Psoas muscle (tissue), 8 donors: Measurements from ENCODE around the gene HERPUD2. TPM values are rescaled to one million over a fixed set of nuclear protein-coding genes. Genes with fewer than 3 reads are reported as not detected.

Source experiments
- ATAC-seq, 4 donors: fragments of 200-7000 bp; cut with Tn5 transposase; one replicate each; pipeline ENCODE4 v1.9.1; 2020; ENCODE audit warnings: moderate library complexity in 3 of 4, mild to moderate bottlenecking in 2 of 4
- DNase-seq, 2 donors: peaks; one replicate each; pipeline ENCODE4 v3.0.0-alpha.2; 2020
- H3K27ac ChIP-seq: fragments of 200-600 bp; one replicate; pipeline ENCODE4 v1.8.0; 2022
- H3K27me3 ChIP-seq, 3 donors: fragments of 200-600 bp in 1 of 3; one replicate each; pipeline versions ENCODE4 v1.6.1 to v1.8.0; 2013 to 2022; ENCODE audit warnings: low read length in 2 of 3, mild to moderate bottlenecking in 2 of 3, moderate library complexity in 1 of 3; ENCODE audit not compliant: insufficient read depth in 3 of 3
- H3K36me3 ChIP-seq, 2 donors: fragments of 200-600 bp in 1 of 2; one replicate each; pipeline versions ENCODE4 v1.6.1 to v1.8.0; 2013 to 2022; ENCODE audit warnings: low read depth in 1 of 2, mild to moderate bottlenecking in 1 of 2, moderate library complexity in 1 of 2; ENCODE audit not compliant: insufficient read depth in 1 of 2
- H3K4me1 ChIP-seq: fragments of 200-600 bp; one replicate; pipeline ENCODE4 v1.8.0; 2022
- H3K4me3 ChIP-seq: fragments of 200-600 bp; one replicate; pipeline ENCODE4 v1.8.0; 2022; ENCODE audit warnings: mild to moderate bottlenecking
- H3K9me3 ChIP-seq: fragments of 200-600 bp; one replicate; pipeline ENCODE4 v1.8.0; 2022
- CTCF ChIP-seq: fragments of 200-600 bp; IDR thresholded peaks from one replicate; pipeline ENCODE4 v1.8.0; 2022; ENCODE audit warnings: antibody characterized with exemption
- WGBS, 3 donors: extraction: QIAGEN DNeasy Blood & Tissue Kit; methylation state at CpG; one replicate each; pipeline versions ENCODE4 v1.1.6 to v1.1.7; 2013; 5-methylcytosine and 5-hydroxymethylcytosine counted together
- intact Hi-C, 2 donors: fragments of 100-400 bp; cut with DNase I; formaldehyde crosslinking; loops; one replicate each; pipeline versions ENCODE4 v1.11.0 to v1.14.2; 2022
- polyA plus RNA-seq, 3 donors: library from polyadenylated mRNA; stranded (reverse); fragments of 200-250 nt; gene quantifications; one replicate each; pipeline ENCODE4 v1.2.3, GENCODE V29; 2013
- total RNA-seq, 4 donors: library from RNA; stranded (reverse); fragmentation: NEBNext Ultra II Directional in 2 of 4; extraction: Animal tissue kit (Norgen Biotek cat#: 25700) in 2 of 4; gene quantifications; one replicate each; pipeline versions ENCODE4 v1.2.1 to v1.2.4, GENCODE V29; 2021 to 2023
- donor health status: healthy with polysubstance abuse.
- donor health status: DM: no; HTN: no; CAD: no; lungs with moderate emphysema.
- donor health status: Bipolar disorder and iron deficiency.
- donor health status: healthy.
- donor health status: DM: yes; HTN: yes; CAD: no.
- donor health status: DM: no; HTN: no; CAD: no.
- donor health status: DM: no; HTN: no; CAD: no.
- donor health status: DM: yes; HTN: yes; CAD: no.

HERPUD2 gene
- total and polyA plus RNA-seq, 7 donors = 7.9 to 21.5 (median 12.5) TPM

DNA sequence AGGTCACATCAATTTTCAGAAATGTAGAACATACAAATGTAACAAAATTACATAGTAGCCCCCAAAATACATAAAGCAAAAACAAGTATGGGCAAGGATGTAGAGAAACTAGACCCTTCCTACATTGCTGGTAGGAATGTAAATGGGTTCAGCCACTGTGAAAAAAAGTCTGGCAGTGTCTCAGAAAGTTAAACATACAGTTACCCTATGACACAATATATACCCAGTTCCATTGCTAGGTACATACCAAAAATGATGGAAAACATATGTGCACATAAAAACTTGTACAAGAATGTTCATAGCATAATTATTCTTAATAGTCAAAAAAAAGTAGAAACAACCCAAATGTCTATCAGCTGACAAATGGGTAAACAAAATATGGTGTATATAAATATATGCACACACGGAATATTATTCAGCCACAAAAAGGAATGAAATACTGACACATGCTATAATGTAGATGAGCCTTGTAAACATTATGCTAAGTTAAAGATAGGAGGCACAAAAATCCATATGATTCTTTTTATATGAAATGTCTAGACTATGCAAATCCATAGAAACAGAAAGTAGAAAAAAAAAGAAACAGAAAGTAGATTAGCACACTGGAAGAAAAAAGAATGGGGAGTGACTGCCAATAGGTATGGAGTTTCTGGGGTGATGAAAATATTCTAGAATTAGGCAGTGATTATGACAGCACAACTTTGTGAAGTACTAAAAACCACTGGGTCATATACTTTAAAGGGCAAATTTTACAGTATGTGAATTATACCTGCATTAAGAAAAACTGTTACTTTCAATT lies 13.5 kb downstream of the HERPUD2 start:
- intact Hi-C loops = no loop called here
- ATAC-seq (no peak), DNase-seq (no peak)
- 96 to 98% (median 98%) methylated on average over 1 of the region's 1 CpG for WGBS, 3 donors
- H3K4me3 ChIP-seq = no peak overlapping the region
- no peak overlapping the region for H3K27ac ChIP-seq
- H3K36me3 ChIP-seq = no peaks in the 10 kb centered on the region
- TF ChIP-seq CTCF = no peak
- no peaks in the 10 kb centered on the region for H3K9me3 ChIP-seq
- H3K4me1 ChIP-seq = peaks cover 7% of the 10 kb centered on the region
- no peaks in the 10 kb centered on the region for H3K27me3 ChIP-seq

DNA sequence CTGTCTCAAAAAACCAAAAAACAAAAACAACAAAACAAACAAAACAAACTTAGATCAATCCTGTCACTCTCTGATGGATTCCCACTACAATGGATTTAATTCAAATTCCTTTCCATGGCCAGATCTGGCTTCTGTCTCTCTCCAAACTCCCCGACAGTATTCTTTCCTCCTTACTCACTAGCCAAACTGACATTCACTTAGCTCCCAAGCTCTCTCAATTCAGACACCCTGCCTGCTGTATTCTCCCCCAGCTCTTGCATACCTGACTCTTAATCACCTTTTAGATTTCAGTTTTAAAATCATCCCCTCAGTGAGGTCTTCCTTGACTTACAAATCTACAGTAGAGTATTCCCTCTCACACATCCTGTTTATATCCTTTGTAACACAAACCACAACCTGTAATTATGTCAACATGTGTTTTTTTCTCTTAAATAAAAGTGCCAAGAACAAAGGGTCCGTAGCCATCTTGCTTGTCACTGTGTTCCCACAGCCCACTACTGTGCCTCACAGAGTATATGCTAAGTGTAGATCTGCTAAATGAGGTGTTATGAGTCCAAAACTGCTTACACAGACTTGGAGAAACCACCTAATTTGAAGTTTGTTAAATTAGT lies 14.4 kb downstream of the HERPUD2 start:
- H3K9me3 ChIP-seq = no peaks in the 10 kb centered on the region
- DNase-seq = no peak
- ATAC-seq = no peak
- H3K4me1 ChIP-seq = peaks cover 16% of the 10 kb centered on the region
- no peak overlapping the region for H3K27ac ChIP-seq
- H3K4me3 ChIP-seq = no peak overlapping the region
- H3K36me3 ChIP-seq = no peaks in the 10 kb centered on the region
- WGBS, 3 donors = 51 to 74% (median 51%) methylated on average over 2 of the region's 2 CpGs
- no peak for TF ChIP-seq CTCF
- no peaks in the 10 kb centered on the region for H3K27me3 ChIP-seq
- intact Hi-C loops = no loop called here

DNA sequence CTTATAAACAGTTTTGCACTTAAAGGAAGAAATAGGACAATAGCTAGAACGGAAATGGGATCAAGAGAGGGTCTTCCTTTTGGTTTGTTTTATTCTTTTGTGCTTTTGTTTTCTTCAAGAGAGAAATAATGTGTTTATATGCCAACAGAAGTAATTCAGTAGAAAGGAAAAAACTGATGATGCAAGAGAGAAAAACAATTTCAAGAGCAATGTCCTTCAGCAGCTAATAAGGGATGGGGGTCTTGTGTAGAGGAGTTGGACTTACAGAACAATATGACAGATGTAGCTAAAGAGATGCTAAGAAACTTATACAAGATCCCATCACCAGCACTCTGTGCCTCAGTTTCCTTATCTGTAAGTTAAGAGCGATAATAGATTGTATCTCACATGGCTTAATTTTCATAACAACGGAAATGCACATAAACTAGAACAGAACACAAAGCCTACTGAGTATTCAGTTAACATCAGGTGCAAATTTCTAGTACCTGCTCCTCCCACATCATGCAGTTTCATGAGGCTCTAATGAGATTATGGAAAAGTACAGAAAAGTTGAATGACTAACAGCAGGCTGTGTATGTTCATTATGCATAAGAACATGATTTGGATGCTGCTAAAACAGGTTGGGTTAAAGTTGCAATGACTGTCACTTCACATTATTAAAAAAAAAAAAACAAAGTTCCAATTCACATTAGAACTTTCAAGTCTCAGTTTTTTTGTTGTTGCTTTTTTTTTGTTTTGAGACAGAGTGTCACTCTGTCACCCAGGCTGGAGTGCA lies 17.2 kb downstream of the HERPUD2 start:
- no peak overlapping the region for H3K4me3 ChIP-seq
- H3K4me1 ChIP-seq = peaks cover 18% of the 10 kb centered on the region
- WGBS, 3 donors = 90 to 94% (median 92%) methylated on average over 3 of the region's 3 CpGs
- TF ChIP-seq CTCF = no peak
- no peaks in the 10 kb centered on the region for H3K36me3 ChIP-seq
- no peaks in the 10 kb centered on the region for H3K27me3 ChIP-seq
- no peak overlapping the region for H3K27ac ChIP-seq
- DNase-seq = no peak
- intact Hi-C loops = no loop called here
- ATAC-seq = no peak
- H3K9me3 ChIP-seq = no peaks in the 10 kb centered on the region

DNA sequence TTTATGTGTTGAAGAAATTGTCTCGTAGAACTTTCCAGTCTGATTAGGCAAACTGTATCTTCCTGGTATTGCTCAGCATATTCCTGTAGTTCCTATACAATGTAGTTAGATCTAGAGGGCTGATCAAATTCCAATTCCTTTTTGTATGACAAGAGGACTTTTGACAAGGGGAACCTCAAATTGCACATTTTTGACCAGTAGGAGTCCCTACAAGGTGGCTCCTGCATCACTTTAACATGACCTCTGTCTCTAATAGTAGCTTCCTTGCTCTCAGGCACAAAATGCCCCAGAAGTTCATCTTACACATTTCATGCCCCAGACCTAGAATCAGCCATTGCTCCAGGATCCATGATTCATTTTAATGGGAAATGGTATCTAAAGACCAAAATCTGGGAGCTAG lies 18.7 kb downstream of the HERPUD2 start:
- Histone ChIP-seq H3K4me1 (peaks cover 31% of the 10 kb centered on the region), H3K27ac (no peak overlapping the region), H3K36me3 (no peaks in the 10 kb centered on the region), H3K4me3 (no peak overlapping the region), H3K9me3 (no peaks in the 10 kb centered on the region), H3K27me3 (no peaks in the 10 kb centered on the region)
- 39 to 51% (median 47%) methylated on average over 1 of the region's 1 CpG for WGBS, 3 donors
- intact Hi-C loops = no loop called here
- DNase-seq (no peak), ATAC-seq (no peak)
- no peak for TF ChIP-seq CTCF
